ENCODE measurements around the gene C1QTNF1.

C1QTNF1 gene

GRCh38 chr17:79075861-79076406, 52.0 kb downstream of the C1QTNF1 start:
- DNase-seq = no peak

GRCh38 chr17:79077587-79077986, 53.6 kb downstream of the C1QTNF1 start:
- DNase-seq = no peak

DNA sequence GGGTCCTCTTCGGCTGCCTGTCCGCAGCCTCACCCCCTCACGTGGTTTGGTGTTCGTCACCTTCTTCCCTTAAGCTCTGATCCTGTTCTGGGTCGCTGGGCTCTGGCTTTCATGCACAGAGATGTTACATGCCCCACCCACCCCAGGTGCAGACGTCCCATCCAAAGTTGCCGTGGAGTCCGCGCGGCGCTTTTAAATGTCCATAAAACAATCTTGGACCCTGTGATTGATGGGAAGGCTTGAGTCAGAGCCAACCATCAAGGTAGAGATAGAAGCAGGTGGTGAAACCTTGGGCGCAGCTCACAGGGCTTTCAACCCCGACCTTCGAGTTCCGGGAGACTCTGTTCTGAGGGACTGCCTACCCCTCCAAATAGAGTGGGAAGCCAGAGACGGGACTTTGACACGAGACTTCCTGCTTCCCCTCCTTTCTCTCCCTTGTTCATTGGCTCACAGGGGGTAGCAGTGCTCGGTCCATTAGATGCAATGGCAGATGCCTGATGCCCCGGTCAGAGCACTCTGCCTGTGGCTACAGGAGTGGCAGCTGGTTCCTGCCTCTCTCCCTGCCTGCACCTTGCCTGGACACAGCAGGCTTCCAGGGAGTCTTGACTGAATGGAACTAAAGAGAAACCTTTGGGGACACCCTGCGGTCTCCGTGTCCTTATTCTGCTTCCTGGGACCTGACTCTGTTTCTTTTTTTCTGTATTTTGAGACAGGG, 54.7 kb downstream of the C1QTNF1 start:
- DNase-seq = no peak

GRCh38 chr17:79079421-79080200, 55.6 kb downstream of the C1QTNF1 start:
- no peak for DNase-seq

DNA sequence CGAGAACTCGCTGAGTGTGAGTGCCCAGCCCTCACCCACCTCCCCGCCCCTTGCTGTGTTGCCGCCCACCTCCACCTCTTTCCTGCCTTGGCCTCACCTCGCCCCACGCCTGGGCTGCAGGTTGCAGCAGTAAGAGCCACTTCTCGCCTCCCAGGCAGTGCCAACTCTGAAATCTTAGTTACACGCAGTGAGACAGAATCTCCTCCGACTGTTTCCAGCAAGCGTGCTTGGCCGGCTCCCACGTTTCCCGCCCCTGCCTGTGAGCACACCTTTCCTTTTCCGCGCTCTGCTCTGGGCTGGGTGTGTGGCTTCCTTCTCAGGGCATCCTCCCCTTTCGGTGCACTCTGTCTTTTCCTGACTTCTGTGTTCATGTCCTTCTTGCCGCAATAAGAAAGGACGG, 56.4 kb downstream of the C1QTNF1 start:
- DNase-seq = peak in 5 of 58 donors; percentile 11 to 59 (median 35)

DNA sequence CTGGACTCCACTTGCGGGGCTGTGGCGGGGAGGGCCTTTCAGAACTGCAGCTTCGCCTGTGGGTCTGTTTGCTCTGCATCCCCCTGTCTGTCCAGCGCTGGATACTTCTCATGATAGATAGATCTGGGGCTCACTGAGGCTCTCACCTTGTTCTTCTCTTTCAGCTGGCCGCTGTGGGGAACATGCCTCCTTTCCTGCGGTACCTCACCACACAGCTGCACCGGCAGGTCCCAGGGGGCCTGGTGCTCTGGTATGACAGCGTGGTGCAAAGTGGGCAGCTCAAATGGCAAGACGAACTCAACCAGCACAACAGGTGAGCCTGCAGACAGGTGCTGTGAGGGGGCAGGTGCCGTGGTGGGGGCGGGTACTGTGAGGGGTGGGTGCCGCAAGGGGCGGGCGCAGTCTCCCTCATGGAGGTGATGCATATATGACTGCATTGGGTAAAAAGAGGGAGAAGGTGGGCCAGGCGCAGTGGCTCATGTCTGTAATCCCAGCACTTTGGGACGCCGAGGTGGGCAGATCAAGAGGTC, 56.9 kb downstream of the C1QTNF1 start:
- DNase-seq = no peak

DNA sequence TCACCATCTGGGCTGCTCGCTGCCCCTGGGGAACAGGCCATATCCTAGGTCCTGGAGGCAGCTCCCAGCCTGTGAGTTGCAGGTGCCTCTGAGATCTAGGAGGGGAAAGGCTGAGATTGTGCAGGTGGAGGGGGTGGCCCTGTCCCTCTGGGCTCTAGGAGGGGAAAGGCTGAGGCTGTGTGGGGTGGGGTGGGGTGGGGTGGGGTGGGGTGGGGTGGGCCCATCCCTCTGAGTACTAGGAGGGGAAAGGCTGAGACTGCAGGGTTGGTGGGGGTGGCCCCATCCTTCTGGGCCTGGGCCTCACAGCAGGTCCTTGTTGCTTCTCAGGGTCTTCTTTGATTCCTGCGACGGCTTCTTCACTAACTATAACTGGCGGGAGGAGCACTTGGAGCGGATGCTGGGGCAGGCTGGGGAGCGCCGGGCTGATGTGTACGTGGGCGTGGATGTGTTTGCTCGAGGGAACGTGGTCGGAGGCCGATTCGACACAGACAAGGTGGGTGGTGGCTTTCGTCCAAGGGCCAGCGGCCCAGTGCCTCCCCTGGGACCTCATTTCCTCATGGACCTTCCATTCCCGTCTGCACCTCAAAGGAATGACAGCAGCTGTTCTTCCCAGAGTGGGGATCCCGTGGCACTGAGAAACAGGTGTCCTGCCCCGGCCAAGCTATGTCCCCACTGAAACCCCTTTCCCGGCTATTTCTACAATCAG, 57.8 kb downstream of the C1QTNF1 start:
- DNase-seq = no peak

- peak in 11 of 58 donors; percentile 10 to 41 (median 17) for DNase-seq
Observed at GRCh38 chr17:79082311-79083190, 58.6 kb downstream of the C1QTNF1 start.

GRCh38 chr17:79083191-79083971, 59.4 kb downstream of the C1QTNF1 start:
- no peak for DNase-seq

DNA sequence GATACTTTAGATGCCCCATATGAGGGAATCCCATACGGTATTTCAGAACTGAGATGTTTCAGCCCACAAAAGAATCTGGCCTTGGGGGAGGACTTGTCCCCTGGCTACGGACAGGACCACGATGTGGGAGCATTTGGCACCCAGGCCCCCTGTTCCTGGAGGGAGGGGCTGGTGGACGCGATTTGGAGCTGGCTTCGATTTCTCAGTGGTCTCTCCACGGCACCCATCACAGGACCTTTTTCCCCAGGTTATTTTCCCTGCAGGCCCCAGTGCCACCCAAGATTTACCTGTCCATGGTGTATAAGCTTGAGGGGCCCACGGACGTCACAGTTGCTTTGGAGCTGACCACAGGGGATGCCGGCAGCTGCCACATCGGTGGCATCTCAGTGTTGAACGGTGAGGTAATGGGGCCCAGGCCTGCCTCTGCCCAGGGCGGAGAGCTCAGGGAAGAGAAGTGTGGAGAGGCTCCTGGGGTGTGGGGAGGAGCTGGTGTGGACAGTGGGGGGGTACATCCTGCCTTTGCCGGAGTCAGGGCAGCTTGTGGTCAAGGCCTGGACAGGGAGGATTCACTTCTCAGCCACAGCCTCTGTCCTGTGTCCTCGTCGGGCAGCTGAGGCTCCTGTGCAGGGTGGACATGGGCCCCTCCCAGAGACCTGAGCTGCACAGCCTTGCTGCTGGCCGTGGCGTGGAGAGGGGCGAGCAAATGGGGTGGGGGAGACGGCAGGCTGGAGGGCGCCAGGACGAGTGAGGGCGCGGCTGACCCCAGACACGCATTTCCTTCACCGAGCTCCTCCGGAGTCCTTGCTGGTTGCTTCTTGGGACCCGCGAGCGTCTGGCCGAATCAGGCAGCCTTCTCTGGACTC, 60.6 kb downstream of the C1QTNF1 start:
- DNase-seq = no peak

GRCh38 chr17:79085154-79085920, 61.4 kb downstream of the C1QTNF1 start:
- DNase-seq = no peak

GRCh38 chr17:79085921-79086551, 62.1 kb downstream of the C1QTNF1 start:
- DNase-seq = no peak

DNA sequence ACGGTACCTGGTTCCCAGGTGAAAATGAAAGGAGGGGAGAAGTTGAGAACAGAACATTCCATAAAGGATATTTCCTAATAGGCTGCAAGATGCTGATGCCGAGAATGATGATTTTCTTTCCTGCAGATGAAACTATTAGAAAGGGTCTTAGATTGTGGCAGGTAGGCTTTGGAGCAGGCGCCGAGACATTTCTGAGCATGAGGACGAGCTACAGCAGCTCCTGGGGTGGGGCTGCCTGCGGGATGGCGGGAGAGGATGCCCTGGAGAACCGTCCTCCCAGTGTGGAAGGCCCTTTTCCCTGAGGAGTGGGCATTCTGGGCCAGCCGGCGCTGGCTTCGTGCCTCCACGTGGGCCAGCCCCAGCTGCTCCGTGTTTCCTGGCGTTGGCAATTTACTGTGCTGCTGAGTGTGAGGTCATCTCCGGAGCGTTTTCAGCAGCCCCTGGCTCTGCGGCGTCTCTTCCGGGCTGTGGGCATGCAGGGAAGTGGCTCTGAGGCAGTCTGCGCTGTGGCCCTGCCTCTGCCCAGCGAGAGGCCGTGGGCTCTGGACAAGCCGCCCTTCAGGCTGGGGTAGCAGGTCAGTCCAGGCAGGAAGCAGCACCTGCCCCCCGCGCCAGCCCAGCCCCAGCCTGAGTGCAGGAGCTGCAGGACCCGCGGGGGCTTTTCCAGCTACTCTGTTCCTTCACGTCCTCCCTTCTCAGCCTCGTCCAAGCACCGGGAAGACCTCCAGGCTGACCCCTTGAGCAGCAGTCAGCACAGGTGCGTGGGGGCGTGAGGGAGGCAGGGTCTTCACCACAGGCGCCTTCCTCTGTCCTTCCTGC, 62.8 kb downstream of the C1QTNF1 start:
- peak in 3 of 58 donors; percentile 19 to 30 (median 20) for DNase-seq

DNA sequence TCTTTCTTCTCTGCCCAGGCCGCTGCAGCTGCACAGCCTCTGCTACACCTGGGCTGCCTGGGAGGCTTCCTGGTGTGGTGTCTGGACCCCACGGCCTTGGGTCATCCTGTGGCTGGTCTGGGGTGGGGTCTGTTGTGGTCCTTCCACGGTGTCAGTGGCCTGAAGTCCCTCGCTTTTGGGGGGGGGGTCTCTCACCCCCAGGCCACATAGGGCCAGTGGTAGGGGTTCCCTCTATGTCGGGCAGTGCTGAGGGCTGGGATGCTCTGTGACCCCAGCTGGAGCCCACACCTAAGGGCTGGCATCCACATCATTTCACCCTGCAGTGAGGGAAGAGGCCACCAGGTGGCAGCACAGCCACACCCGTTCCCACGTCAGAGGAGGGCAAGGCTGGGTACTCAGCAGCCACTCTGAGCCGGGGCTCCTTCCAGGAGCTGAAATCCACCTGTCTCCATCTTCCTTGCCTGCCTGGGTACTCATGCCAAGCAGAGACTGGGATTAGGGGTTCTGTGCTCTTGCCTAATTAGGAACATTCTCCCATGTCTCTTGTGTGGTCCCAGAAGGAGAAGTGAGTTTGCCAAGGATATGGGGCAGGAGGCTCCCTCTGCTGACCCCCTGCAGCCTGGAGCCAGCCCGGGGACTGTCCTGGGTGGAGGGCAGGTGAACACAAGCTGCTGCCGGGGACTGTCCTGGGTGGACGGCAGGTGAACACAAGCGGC, 63.6 kb downstream of the C1QTNF1 start:
- peak in 54 of 58 donors; percentile 10 to 80 (median 48) for DNase-seq

DNA sequence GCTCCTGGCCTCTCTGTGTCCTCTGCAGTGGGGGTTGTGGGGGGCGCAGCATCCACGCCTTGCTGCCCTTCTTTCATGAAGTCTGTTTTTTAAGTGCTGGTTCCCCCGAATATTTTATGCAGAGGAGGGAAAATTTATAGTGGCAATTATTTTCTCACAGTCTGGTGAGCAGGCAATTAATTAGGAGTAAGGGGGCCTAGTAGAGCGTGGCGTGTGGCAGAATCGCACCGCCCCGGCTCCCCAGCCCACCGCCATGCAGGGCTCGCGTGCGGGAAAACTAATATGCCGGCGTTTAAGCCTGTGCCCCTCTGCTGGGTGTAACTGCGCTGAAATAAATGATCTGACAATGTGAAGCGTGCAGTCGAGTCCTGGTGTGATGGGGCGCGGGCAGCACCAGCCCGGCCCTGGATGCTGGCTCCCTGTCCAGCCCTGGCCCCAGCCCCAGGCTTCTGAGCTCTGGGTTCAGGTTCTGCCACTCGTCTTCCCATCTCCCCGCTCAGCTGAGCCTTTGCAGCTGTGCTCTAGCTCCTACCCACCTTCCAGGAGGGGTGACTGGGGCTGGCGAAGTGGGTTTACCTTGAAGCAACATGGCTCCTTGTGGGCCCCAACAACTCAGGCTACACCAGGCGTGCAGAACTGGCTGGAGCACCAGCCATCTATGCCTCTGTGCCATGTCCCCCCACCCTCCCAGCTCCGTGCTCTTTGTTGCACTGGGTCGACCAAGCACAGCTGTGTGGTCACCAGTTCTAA, 64.5 kb downstream of the C1QTNF1 start:
- DNase-seq = no peak

Data from anterior cingulate cortex (tissue), 58 donors.